ENCODE results near the gene SERPINC1. TPM values are rescaled to one million over a fixed set of nuclear protein-coding genes. Genes with fewer than 3 reads are reported as not detected.
"Not testable (repeated sequence)": the region's sequence is repeated elsewhere in the genome, so short reads cannot be mapped to it uniquely, and the experiment has no call there.

SERPINC1 gene
- total and polyA plus RNA-seq, 3 donors from 2014 or later: 0.24 to 0.93 (median 0.75) TPM

GRCh38 chr1:173865468-173866164 lies 51.5 kb downstream of the SERPINC1 start:
- Histone ChIP-seq H3K4me3 (no peak overlapping the region), H3K27me3 (no peaks in the 10 kb centered on the region), H3K4me1 (peaks cover 30% of the 10 kb centered on the region), H3K27ac (no peak overlapping the region), H3K9me3 (no peaks in the 10 kb centered on the region), H3K36me3 (ENCODE audit: low read depth, missing control alignments) (no peaks in the 10 kb centered on the region)
- intact Hi-C loops (cut with DNase I; ENCODE audit: low total_unique reads): no loop called here
- no peak for DNase-seq
- 42 to 53% methylated on average over 4 of the region's 4 CpGs for WGBS, 2 donors
- TF ChIP-seq POLR2A (IDR thresholded peaks at IDR 0.05): no peak

DNA sequence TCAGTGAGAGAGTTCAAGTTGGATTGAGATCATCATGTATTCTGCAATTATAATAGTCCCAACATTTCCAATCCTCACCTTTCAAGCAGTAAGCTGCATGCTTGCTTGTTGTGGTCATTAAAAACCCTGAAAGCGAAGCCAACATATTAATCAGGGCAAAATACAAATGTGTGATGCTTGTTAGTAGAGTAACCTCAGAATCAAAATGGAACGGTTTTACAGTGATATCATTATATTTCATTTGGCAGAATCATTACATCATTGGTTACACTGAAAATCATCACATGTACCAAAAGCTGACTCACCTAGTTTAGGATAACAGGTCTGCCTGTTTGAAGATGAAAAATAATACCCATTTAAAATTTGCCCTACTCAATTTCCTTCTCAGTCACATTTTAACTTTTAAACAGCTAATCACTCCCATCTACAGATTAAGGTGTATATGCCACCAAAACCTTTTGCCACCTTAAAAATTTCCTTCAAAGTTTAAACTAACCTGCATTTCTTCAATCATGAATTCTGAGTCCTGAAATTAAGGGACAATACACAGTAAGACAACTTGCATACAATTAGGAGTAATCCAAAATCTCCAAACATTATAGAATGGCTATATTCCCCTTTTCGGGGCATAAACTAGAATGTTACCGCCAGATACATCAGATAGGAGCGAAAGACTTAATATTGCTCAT lies 52.8 kb downstream of the SERPINC1 start:
- 80 to 86% methylated on average over 5 of the region's 5 CpGs for WGBS, 2 donors
- intact Hi-C loops (cut with DNase I; ENCODE audit: low total_unique reads): no loop called here
- Histone ChIP-seq H3K27me3 (no peaks in the 10 kb centered on the region), H3K9me3 (no peaks in the 10 kb centered on the region), H3K36me3 (ENCODE audit: low read depth, missing control alignments) (no peaks in the 10 kb centered on the region), H3K27ac (no peak overlapping the region), H3K4me3 (no peak overlapping the region), H3K4me1 (peaks cover 22% of the 10 kb centered on the region)
- TF ChIP-seq, protein P1, sequence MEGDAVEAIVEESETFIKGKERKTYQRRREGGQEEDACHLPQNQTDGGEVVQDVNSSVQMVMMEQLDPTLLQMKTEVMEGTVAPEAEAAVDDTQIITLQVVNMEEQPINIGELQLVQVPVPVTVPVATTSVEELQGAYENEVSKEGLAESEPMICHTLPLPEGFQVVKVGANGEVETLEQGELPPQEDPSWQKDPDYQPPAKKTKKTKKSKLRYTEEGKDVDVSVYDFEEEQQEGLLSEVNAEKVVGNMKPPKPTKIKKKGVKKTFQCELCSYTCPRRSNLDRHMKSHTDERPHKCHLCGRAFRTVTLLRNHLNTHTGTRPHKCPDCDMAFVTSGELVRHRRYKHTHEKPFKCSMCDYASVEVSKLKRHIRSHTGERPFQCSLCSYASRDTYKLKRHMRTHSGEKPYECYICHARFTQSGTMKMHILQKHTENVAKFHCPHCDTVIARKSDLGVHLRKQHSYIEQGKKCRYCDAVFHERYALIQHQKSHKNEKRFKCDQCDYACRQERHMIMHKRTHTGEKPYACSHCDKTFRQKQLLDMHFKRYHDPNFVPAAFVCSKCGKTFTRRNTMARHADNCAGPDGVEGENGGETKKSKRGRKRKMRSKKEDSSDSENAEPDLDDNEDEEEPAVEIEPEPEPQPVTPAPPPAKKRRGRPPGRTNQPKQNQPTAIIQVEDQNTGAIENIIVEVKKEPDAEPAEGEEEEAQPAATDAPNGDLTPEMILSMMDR (IDR thresholded peaks at IDR 0.05): no peak
- no peak for TF ChIP-seq POLR2A (IDR thresholded peaks at IDR 0.05)
- no peak for DNase-seq

DNA sequence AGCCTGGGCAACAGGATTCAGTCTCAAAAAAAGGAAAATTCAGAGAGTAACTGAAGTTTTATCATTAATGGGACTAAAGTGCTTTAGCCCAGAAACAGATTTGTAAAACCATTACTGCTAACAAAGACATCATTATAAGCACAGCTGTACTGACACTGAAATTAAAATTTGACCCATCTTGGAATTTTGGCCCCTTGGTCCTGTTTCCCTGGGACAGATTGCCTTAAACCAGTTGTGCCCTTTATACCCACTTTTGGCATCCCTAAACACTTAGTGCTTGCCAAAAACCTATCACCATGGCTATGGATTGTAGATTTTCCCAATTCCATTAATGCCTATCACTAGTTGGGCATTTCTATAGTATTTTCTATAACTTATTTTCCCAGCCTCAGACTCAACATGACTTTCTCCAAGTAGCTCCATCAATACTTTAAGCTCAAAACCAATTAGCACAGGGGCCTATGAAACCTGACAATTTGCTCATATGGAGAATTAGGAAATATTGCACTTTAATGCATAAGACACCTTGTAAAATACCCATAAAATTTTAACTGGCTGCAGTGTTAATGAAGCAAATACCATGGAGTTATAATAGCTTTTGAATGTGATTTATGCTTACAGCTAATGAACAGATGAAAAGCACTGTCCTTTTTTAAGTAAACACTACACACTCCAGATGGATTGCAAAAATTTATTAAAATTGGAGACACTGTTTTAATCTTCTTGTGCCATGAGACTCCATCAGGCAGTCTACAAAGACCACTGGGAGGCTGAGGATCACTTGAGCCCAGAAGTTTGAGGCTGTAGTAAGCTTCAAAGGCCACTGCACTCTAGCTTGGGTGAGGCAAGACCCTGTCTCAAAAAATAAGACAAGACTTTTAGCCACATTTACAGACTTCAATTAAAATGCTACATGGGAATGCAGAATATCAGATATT lies 53.6 kb downstream of the SERPINC1 start:
- TF ChIP-seq POLR2A (IDR thresholded peaks at IDR 0.05): no peak
- TF ChIP-seq, protein P1 (IDR thresholded peaks at IDR 0.05): no peak
- Histone ChIP-seq H3K27me3 (no peaks in the 10 kb centered on the region), H3K36me3 (ENCODE audit: low read depth, missing control alignments) (no peaks in the 10 kb centered on the region), H3K4me3 (no peak overlapping the region), H3K4me1 (peaks cover 16% of the 10 kb centered on the region), H3K27ac (no peak overlapping the region), H3K9me3 (no peaks in the 10 kb centered on the region)
- intact Hi-C loops (cut with DNase I; ENCODE audit: low total_unique reads): no loop called here
- DNase-seq: no peak

- intact Hi-C loops (cut with DNase I; ENCODE audit: low total_unique reads): no loop called here
Observed at GRCh38 chr1:173862769-173863223, 54.3 kb downstream of the SERPINC1 start.

GRCh38 chr1:173862146-173862768 lies 54.9 kb downstream of the SERPINC1 start:
- H3K27me3 ChIP-seq; DNase-seq; H3K9me3 ChIP-seq; H3K4me3 ChIP-seq; H3K36me3 ChIP-seq (ENCODE audit: low read depth, missing control alignments); H3K27ac ChIP-seq; intact Hi-C loops (cut with DNase I; ENCODE audit: low total_unique reads): not testable (repeated sequence)
- peaks cover 16% of the 10 kb centered on the region for H3K4me1 ChIP-seq
- WGBS, 2 donors: 88% methylated on average over 10 to 13 of the region's 13 CpGs

More at GRCh38 chr1:173862769-173863223, 54.3 kb downstream of the SERPINC1 start:
- 79 to 82% methylated on average over 8 of the region's 8 CpGs for WGBS, 2 donors
- H3K36me3 ChIP-seq (ENCODE audit: low read depth, missing control alignments): no peaks in the 10 kb centered on the region
- no peak overlapping the region for H3K4me3 ChIP-seq
- TF ChIP-seq POLR2A (IDR thresholded peaks at IDR 0.05): no peak
- TF ChIP-seq, protein P1 (IDR thresholded peaks at IDR 0.05): no peak
- H3K27me3 ChIP-seq: no peaks in the 10 kb centered on the region
- no peaks in the 10 kb centered on the region for H3K9me3 ChIP-seq
- no peak for DNase-seq
- H3K27ac ChIP-seq: no peak overlapping the region
- H3K4me1 ChIP-seq: peaks cover 16% of the 10 kb centered on the region
